CD14-positive monocyte (primary cell): ENCODE measurements around the gene PER1. TPM values are rescaled to one million over a fixed set of nuclear protein-coding genes. Genes with fewer than 3 reads are reported as not detected.
A peak's percentile ranks its signal among the peaks of the same experiment; 100 is the strongest.

Source experiments
- DNase-seq, 3 donors: peaks; one replicate each; pipeline ENCODE4 v3.0.0-alpha.2; 2011 to 2022
- H2AFZ ChIP-seq: 2 replicates; pipeline ENCODE4 v1.6.0; 2012; ENCODE audit warnings: mild to moderate bottlenecking, low read depth, low read length, inconsistent platforms; ENCODE audit not compliant: insufficient read depth, poor library complexity, severe bottlenecking
- H3K27ac ChIP-seq, 2 donors: 1 replicate in 1 of 2; 2 replicates in 1 of 2; pipeline ENCODE4 v1.5.1; 2012 to 2013; ENCODE audit warnings: low read length in 2 of 2, control low read depth in 1 of 2, inconsistent platforms in 1 of 2, low read depth in 1 of 2, mild to moderate bottlenecking in 1 of 2
- H3K27me3 ChIP-seq, 2 donors: one replicate each; pipeline versions ENCODE4 v1.6.0 to v1.6.1; 2011 to 2013; ENCODE audit warnings: low read length in 2 of 2; ENCODE audit not compliant: control insufficient read depth in 2 of 2, insufficient read depth in 2 of 2
- H3K36me3 ChIP-seq, 2 donors: replicated peaks in 1 of 2; 1 replicate in 1 of 2; 2 replicates in 1 of 2; pipeline versions ENCODE4 v1.5.1 to v1.6.1; 2012 to 2013; ENCODE audit warnings: low read length in 2 of 2, control low read depth in 1 of 2, inconsistent platforms in 1 of 2, mild to moderate bottlenecking in 1 of 2; ENCODE audit not compliant: insufficient read depth in 2 of 2, control insufficient read depth in 1 of 2
- H3K4me1 ChIP-seq, 2 donors: 1 replicate in 1 of 2; 2 replicates in 1 of 2; pipeline versions ENCODE4 v1.5.1 to v1.6.1; 2012 to 2013; ENCODE audit warnings: low read length in 2 of 2, control low read depth in 1 of 2, inconsistent platforms in 1 of 2, mild to moderate bottlenecking in 1 of 2, moderate library complexity in 1 of 2; ENCODE audit not compliant: insufficient read depth in 2 of 2, control insufficient read depth in 1 of 2
- H3K4me2 ChIP-seq: replicated peaks from 2 replicates; pipeline ENCODE3; 2012; ENCODE audit warnings: low read length, moderate library complexity, mild to moderate bottlenecking; ENCODE audit not compliant: poor library complexity, severe bottlenecking; ENCODE audit errors: extremely low read depth
- H3K4me3 ChIP-seq, 3 experiments: fragments of 200-600 bp in 1 of 3; sonication (generic) in 1 of 3; replicated peaks in 1 of 3; 1 replicate in 2 of 3; 2 replicates in 1 of 3; pipeline ENCODE4 v1.5.1; 2011 to 2013; ENCODE audit warnings: low read length in 3 of 3, mild to moderate bottlenecking in 3 of 3, control low read depth in 2 of 3, low read depth in 2 of 3, inconsistent platforms in 1 of 3, moderate library complexity in 1 of 3
- H3K79me2 ChIP-seq: 2 replicates; pipeline ENCODE4 v1.6.0; 2012; ENCODE audit warnings: mild to moderate bottlenecking, control low read depth, inconsistent platforms, low read length, moderate library complexity; ENCODE audit not compliant: insufficient read depth
- H3K9ac ChIP-seq: 2 replicates; pipeline ENCODE4 v1.6.0; 2017; ENCODE audit warnings: low read length, mild to moderate bottlenecking; ENCODE audit not compliant: insufficient read depth, poor library complexity, severe bottlenecking
- H3K9me3 ChIP-seq, 2 donors: replicated peaks in 1 of 2; 1 replicate in 1 of 2; 2 replicates in 1 of 2; pipeline versions ENCODE4 v1.5.1 to v1.6.1; 2012 to 2013; ENCODE audit warnings: low read length in 2 of 2, control low read depth in 1 of 2; ENCODE audit not compliant: control insufficient read depth in 1 of 2, insufficient read depth in 1 of 2
- H4K20me1 ChIP-seq: 2 replicates; pipeline ENCODE4 v1.6.0; 2012; ENCODE audit warnings: mild to moderate bottlenecking, low read length, control low read depth, moderate library complexity; ENCODE audit not compliant: insufficient read depth
- H3K27ac Mint-ChIP-seq, 7 donors: one replicate each; pipeline ENCODE4 v1.8.0; 2020; ENCODE audit warnings: mild to moderate bottlenecking in 7 of 7, mixed read lengths in 7 of 7, moderate library complexity in 6 of 7, inconsistent platforms in 2 of 7
- H3K27me3 Mint-ChIP-seq, 3 donors: one replicate each; pipeline ENCODE4 v1.8.0; 2021 to 2022; ENCODE audit warnings: low read depth in 3 of 3, mild to moderate bottlenecking in 3 of 3, mixed read lengths in 3 of 3, moderate library complexity in 3 of 3, inconsistent platforms in 1 of 3
- H3K36me3 Mint-ChIP-seq, 2 donors: one replicate each; pipeline ENCODE4 v1.8.0; 2020; ENCODE audit warnings: mixed read lengths in 2 of 2, inconsistent platforms in 1 of 2, mild to moderate bottlenecking in 1 of 2
- H3K4me1 Mint-ChIP-seq: one replicate; pipeline ENCODE4 v1.8.0; 2020; ENCODE audit warnings: mild to moderate bottlenecking, mixed read lengths
- H3K4me3 Mint-ChIP-seq, 2 donors: one replicate each; pipeline ENCODE4 v1.8.0; 2020; ENCODE audit warnings: mild to moderate bottlenecking in 2 of 2, mixed read lengths in 2 of 2, moderate library complexity in 1 of 2
- H3K9me3 Mint-ChIP-seq, 7 donors: one replicate each; pipeline ENCODE4 v1.8.0; 2020 to 2022; ENCODE audit warnings: mixed read lengths in 7 of 7, mild to moderate bottlenecking in 6 of 7, moderate library complexity in 6 of 7, inconsistent platforms in 2 of 7
- WGBS: methylation state at CpG from one replicate; pipeline ENCODE4 v1.1.5; 2013; ENCODE audit warnings: missing lambda C conversion rate; ENCODE audit not compliant: insufficient coverage; 5-methylcytosine and 5-hydroxymethylcytosine counted together
- intact Hi-C, 2 donors: fragments of 100-400 bp; cut with micrococcal nuclease; formaldehyde crosslinking; loops; one replicate each; pipeline versions ENCODE4 v1.15.0 to v1.15.1; 2023
- polyA plus RNA-seq, 3 donors: library from polyadenylated mRNA; depleted of rRNA in 1 of 3; unstranded in 2 of 3; stranded (reverse) in 1 of 3; fragments of 300-500 nt in 2 of 3; fragments of >200 nt in 1 of 3; fragmentation: Illumina TruSeq in 2 of 3; gene quantifications; 1 replicate in 2 of 3; 2 replicates in 1 of 3; pipeline ENCODE4 v1.2.3, GENCODE V29; 2012 to 2021
- TF ChIP-seq, protein P1 (sequence below): fragments of 200-600 bp; IDR thresholded peaks from one replicate; pipeline ENCODE4 v1.8.0; 2022; ENCODE audit warnings: antibody characterized with exemption, mild to moderate bottlenecking

The PER1 gene
- polyA plus RNA-seq, 3 donors: 5.6 to 457 (median 9.6) TPM

DNA sequence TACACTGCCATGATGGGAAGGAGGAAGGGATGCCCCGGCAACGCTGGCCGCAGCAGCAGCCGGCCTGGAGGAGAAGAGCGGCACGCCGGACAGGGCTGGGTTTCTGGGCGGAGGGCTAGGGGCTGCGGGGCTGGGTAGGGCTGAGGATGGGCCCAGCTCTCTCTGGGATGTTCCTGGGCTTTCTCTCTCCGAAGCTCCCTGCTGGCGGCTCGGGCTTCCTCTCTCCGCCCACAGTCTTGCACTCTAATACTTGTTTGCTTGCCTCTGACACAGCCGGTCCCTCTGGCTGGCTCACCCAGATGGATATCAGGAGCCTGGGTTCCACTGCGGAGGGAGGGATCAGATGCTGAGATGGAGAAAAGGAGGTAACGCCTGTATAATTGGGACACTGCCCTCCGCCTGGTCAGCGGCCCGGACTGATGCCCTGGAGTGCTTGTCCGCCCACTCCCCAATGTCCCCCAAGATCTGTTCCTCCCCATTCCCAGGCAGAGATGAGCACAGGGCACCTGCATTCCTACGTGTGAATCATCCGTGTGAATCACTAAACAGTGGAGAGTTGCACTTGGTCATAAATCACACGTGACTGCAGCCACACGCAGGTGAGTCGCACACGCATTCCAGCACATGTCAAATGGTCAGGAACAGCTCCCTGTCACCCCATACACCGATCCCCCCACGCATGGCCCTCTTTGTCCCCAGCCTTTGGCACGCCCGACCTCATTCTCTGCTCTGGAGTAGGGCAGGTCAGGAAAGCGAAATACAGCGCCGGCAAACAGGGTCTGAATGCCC is 34.0 kb downstream of the PER1 start, which contains the start of gene ALOXE3:
Gene ALOXE3 (minus strand): TSS at position 535 of the 789 bp plus-strand sequence. CDS start 524 bp downstream, at position 11.
- Histone ChIP-seq H3K36me3 (no peaks in the 10 kb centered on the region), H3K9ac (peak within 1 kb of the TSS; percentile 46), H3K27ac (no peak within 1 kb of the TSS), H3K27me3 (peaks cover 37 to 70% of the 10 kb centered on the region in 2 donors), H3K9me3 (no peaks in the 10 kb centered on the region), H3K4me3 (peak within 1 kb of the TSS; percentile 45 to 77 (median 61)), H3K4me1 (peaks cover 48 to 61% of the 10 kb centered on the region in 2 donors), H3K4me2 (peak within 1 kb of the TSS; percentile 98), H2AFZ (peak within 1 kb of the TSS; percentile 67), H4K20me1 (peaks cover 16% of the 10 kb centered on the region), H3K79me2 (no peaks in the 10 kb centered on the region)
- peaks cover 53% of the 10 kb centered on the region for H3K4me1 Mint-ChIP-seq
- peaks cover 6 to 10% of the 10 kb centered on the region in 2 donors for H3K36me3 Mint-ChIP-seq
- DNase-seq: peak in 1 of 3 donors; percentile 78
- peak within 1 kb of the TSS; percentile 85 to 93 for H3K4me3 Mint-ChIP-seq
- H3K27me3 Mint-ChIP-seq: peaks cover 70 to 91% (median 87%) of the 10 kb centered on the region in 3 donors
- H3K27ac Mint-ChIP-seq: peak within 1 kb of the TSS; percentile 85 to 91 (median 87)
- peaks cover 0 to 27% (median 17%) of the 10 kb centered on the region in 7 donors for H3K9me3 Mint-ChIP-seq
- TF ChIP-seq, protein P1, sequence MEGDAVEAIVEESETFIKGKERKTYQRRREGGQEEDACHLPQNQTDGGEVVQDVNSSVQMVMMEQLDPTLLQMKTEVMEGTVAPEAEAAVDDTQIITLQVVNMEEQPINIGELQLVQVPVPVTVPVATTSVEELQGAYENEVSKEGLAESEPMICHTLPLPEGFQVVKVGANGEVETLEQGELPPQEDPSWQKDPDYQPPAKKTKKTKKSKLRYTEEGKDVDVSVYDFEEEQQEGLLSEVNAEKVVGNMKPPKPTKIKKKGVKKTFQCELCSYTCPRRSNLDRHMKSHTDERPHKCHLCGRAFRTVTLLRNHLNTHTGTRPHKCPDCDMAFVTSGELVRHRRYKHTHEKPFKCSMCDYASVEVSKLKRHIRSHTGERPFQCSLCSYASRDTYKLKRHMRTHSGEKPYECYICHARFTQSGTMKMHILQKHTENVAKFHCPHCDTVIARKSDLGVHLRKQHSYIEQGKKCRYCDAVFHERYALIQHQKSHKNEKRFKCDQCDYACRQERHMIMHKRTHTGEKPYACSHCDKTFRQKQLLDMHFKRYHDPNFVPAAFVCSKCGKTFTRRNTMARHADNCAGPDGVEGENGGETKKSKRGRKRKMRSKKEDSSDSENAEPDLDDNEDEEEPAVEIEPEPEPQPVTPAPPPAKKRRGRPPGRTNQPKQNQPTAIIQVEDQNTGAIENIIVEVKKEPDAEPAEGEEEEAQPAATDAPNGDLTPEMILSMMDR: no peak
- intact Hi-C loops: loop anchor here in 1 of 2 donors (2.0 to 5.0 kb wide), 3 partner anchors 23 to 104 kb away; no protein-coding TSS in a partner anchor
- WGBS: 0% methylated on average over 27 of the region's 33 CpGs

DNA sequence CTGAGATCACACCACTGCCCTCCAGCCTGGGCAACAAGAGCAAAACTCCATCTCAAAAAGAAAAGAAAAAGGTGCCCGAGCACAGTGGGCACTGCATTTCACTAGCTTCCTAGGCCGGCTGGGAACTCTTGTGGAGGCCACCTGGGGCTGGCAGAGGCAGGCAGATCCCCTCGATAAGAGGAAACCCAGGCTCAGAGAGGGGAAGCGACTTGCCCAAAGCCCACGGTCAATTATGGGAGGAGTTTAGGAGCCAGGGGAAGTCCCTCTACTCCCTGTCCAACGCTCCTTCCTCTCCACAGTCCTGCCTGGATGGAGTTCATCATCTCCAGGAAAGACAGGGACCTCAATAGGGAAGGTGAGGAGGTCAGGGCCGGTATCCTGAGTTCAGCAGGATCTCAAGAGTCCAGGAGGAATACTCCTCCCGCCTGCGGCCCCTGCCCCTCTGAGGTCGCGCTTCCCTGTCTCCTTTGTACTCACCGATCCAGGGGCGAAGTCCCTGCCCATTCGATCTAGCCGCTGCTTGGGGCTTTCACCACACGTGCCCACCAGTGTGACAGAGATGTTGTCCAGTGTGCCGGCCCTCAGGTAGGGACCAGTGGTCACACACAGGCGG is 34.7 kb downstream of the PER1 start:
- Histone ChIP-seq H3K4me3 (peak overlapping the region; percentile 45 to 77 (median 61)), H3K4me2 (peak overlapping the region; percentile 98), H3K4me1 (peaks cover 41 to 54% of the 10 kb centered on the region in 2 donors), H3K9me3 (no peaks in the 10 kb centered on the region), H3K27ac (no peak overlapping the region), H3K27me3 (peaks cover 30 to 63% of the 10 kb centered on the region in 2 donors), H3K9ac (peak overlapping the region; percentile 46), H3K79me2 (no peaks in the 10 kb centered on the region), H2AFZ (peak overlapping the region; percentile 67), H4K20me1 (peaks cover 9% of the 10 kb centered on the region), H3K36me3 (no peaks in the 10 kb centered on the region)
- H3K27me3 Mint-ChIP-seq: peaks cover 70 to 88% (median 81%) of the 10 kb centered on the region in 3 donors
- WGBS: under 1% methylated on average over 14 of the region's 18 CpGs
- peaks cover 46% of the 10 kb centered on the region for H3K4me1 Mint-ChIP-seq
- peaks cover 0 to 20% (median 11%) of the 10 kb centered on the region in 7 donors for H3K9me3 Mint-ChIP-seq
- TF ChIP-seq, protein P1: no peak
- peak in 2 of 3 donors; percentile 54 to 68 for DNase-seq
- peaks cover 2 to 6% of the 10 kb centered on the region in 2 donors for H3K36me3 Mint-ChIP-seq
- intact Hi-C loops: loop anchor here in 1 of 2 donors (2.0 to 5.0 kb wide), 2 partner anchors 23 to 105 kb away; no protein-coding TSS in a partner anchor
- peak overlapping the region; percentile 85 to 93 for H3K4me3 Mint-ChIP-seq
- H3K27ac Mint-ChIP-seq: peak overlapping the region in 3 of 7 donors; percentile 22 to 50 (median 32)
